Spleen (tissue), 7 donors: ENCODE measurements around the gene GPR21.

ENCODE experiments used
- POLR2AphosphoS5 ChIP-seq, 3 donors: sonication (generic); formaldehyde crosslinking; IDR thresholded peaks; one replicate each; pipeline ENCODE4 v1.5.1; 2017; ENCODE audit warnings: antibody characterized with exemption in 3 of 3
- TF ChIP-seq, protein P1 (sequence below), 11 experiments: fragments of 200-600 bp in 7 of 11; fragments of 450-650 bp in 4 of 11; sonication (generic) in 4 of 11; IDR thresholded peaks in 8 of 11; conservative IDR thresholded peaks in 3 of 11; 1 replicate in 7 of 11; 2 replicates in 4 of 11; pipeline versions ENCODE4 v1.4.0 to v1.8.0; 2016 to 2021; ENCODE audit warnings: antibody characterized with exemption in 11 of 11, inconsistent platforms in 4 of 11, mild to moderate bottlenecking in 1 of 11
- donor health status: DM: no; HTN: no; CAD: no; lungs with moderate emphysema.
- donor health status: DM: no; HTN: no; CAD: no.
- donor health status: DM: no; HTN: no; CAD: no.

DNA sequence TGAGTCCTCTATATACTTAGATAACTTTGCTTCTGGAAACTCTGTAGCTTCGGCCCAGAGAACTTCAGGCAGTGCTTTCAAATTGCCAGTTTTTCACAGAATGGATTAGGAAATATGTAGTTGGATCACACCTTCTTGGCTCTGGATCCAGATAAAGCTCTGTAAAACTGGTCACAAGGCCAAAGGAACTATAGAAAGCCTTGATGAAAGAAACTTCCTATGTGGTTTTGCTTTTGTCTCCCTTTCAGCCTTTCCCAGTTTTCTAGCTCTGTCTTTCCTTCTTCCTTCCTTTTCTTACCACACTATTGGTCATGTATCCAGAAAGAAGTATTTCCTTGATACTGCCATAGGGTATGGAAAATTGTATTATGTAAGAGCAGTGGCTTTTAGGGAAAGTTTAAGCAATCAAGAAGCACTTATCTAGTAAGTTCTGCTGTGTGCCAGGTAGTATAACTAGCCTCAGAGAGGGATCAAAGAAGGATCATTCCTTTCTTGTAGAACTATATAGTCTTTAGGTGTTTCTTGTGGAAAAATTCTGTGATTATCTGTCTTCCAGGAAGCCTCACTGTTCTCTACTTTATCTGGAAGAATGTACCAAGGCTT, 6.3 kb downstream of the GPR21 start:
- TF ChIP-seq, protein P1, sequence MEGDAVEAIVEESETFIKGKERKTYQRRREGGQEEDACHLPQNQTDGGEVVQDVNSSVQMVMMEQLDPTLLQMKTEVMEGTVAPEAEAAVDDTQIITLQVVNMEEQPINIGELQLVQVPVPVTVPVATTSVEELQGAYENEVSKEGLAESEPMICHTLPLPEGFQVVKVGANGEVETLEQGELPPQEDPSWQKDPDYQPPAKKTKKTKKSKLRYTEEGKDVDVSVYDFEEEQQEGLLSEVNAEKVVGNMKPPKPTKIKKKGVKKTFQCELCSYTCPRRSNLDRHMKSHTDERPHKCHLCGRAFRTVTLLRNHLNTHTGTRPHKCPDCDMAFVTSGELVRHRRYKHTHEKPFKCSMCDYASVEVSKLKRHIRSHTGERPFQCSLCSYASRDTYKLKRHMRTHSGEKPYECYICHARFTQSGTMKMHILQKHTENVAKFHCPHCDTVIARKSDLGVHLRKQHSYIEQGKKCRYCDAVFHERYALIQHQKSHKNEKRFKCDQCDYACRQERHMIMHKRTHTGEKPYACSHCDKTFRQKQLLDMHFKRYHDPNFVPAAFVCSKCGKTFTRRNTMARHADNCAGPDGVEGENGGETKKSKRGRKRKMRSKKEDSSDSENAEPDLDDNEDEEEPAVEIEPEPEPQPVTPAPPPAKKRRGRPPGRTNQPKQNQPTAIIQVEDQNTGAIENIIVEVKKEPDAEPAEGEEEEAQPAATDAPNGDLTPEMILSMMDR (IDR thresholded peaks at IDR 0.05 in 8 of 11, conservative IDR thresholded peaks at IDR 0.05 in 3 of 11), result no peak
- TF ChIP-seq POLR2AphosphoS5 (IDR thresholded peaks at IDR 0.05), result no peak
